ENCODE data around the gene OTOP1. TPM values are rescaled to one million over a fixed set of nuclear protein-coding genes. Genes with fewer than 3 reads are reported as not detected.
"Not testable (repeated sequence)": the region's sequence is repeated elsewhere in the genome, so short reads cannot be mapped to it uniquely, and the experiment has no call there.

The OTOP1 gene
- total and polyA plus RNA-seq, 2 experiments from 2014 or later, result not detected

GRCh38 chr4:4170596-4171150, 56.1 kb downstream of the OTOP1 start:
- no peaks in the 10 kb centered on the region for H3F3A ChIP-seq (replicated peaks; ENCODE audit: low read depth)
- peaks cover 19% of the 10 kb centered on the region; the same call in 2 of the 3 replicates for H3K4me1 Mint-ChIP-seq
- no peaks in the 10 kb centered on the region for H3K27me3 ChIP-seq (ENCODE audit: insufficient read depth)
- H3K9me3 Mint-ChIP-seq, result no peaks in the 10 kb centered on the region
- no peak overlapping the region for H3K4me3 Mint-ChIP-seq
- no peak for TF ChIP-seq EZH2phosphoT487 (IDR thresholded peaks at IDR 0.05; ENCODE audit: unreplicated experiment)
- TF ChIP-seq ZNF331 (CRISPR knock-in tag; IDR thresholded peaks at IDR 0.05; ENCODE audit: low read depth), result no peak
- no peak for TF ChIP-seq NANOG (IDR thresholded peaks at IDR 0.05; ENCODE audit: borderline replicate concordance)
- no peak for TF ChIP-seq ZNF462 (CRISPR knock-in tag; IDR thresholded peaks at IDR 0.05)
- H3K36me3 Mint-ChIP-seq (ENCODE audit: low read depth), result no peaks in the 10 kb centered on the region
- DNase-seq (ENCODE audit: low spot score) (no peak), ATAC-seq (no peak)
- no peaks in the 10 kb centered on the region for H3K79me2 ChIP-seq (replicated peaks; ENCODE audit: insufficient read depth)
- peaks cover 9% of the 10 kb centered on the region for H3K27me3 Mint-ChIP-seq (ENCODE audit: insufficient read depth, low read depth, poor library complexity)
- no peaks in the 10 kb centered on the region for H3K4me1 ChIP-seq (ENCODE audit: insufficient read depth)
- H3K36me3 ChIP-seq (ENCODE audit: insufficient read depth), result no peaks in the 10 kb centered on the region
- H3K27ac ChIP-seq (ENCODE audit: low read depth), result no peak overlapping the region
- no peaks in the 10 kb centered on the region for H4K20me1 ChIP-seq (replicated peaks; ENCODE audit: insufficient read depth)
- H3K27ac Mint-ChIP-seq, result no peak overlapping the region
- H3K9me2 ChIP-seq (ENCODE audit: insufficient read depth), result no peaks in the 10 kb centered on the region
- H2AFZ ChIP-seq, result no peak overlapping the region
- H3K4me3 ChIP-seq, result no peak overlapping the region
- no peak overlapping the region for H3K4me2 ChIP-seq

DNA sequence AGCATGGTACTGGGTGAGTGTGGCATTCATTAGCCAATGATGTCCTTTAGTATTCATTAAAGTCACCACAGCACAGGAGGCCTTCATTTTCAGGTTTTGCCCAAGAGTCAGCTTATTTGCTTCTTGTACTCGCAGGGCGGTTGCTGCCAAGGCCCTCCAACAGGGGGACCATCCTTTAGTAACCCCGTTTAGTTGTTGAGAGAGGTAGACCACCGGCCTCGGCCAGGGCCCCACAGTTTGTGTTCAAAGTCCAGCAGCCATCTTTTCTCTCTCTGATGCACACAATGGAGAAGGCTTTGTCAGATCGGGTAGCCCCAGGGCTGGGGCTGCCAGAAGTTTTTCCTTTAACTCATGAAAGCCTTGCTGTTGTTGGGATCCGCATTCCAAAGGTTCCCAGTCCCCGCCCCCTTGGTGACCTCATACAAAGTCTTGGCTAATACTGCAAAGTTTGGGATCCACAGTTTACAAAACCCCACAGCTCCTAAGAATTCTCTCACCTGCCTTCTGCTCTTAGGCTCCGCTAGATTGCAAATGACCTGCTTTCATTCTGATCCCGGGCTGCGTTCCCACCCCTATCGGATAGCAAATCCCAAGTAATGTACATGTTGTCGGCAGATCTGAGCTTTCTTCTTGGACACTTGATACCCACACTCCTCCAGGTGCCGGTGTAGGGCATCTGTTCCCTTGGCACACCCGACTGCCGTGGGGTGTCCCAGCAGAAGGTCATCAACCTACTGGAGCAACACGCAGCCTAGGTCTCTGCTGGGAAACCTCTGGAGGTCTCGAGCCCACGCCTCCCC, 58.5 kb downstream of the OTOP1 start:
- H3K9me2 ChIP-seq (ENCODE audit: insufficient read depth); H3F3A ChIP-seq (replicated peaks; ENCODE audit: low read depth); H3K27me3 ChIP-seq (ENCODE audit: insufficient read depth); ATAC-seq; H3K27ac ChIP-seq (ENCODE audit: low read depth); H3K9me3 Mint-ChIP-seq; H3K4me3 ChIP-seq; H3K4me2 ChIP-seq; H3K4me1 ChIP-seq (ENCODE audit: insufficient read depth); H4K20me1 ChIP-seq (replicated peaks; ENCODE audit: insufficient read depth); H3K4me3 Mint-ChIP-seq; H3K36me3 ChIP-seq (ENCODE audit: insufficient read depth); H3K27me3 Mint-ChIP-seq (ENCODE audit: insufficient read depth, low read depth, poor library complexity); H3K36me3 Mint-ChIP-seq (ENCODE audit: low read depth); H3K79me2 ChIP-seq (replicated peaks; ENCODE audit: insufficient read depth); H3K27ac Mint-ChIP-seq; H2AFZ ChIP-seq: not testable (repeated sequence)
- peaks cover 19% of the 10 kb centered on the region; the same call in 2 of the 3 replicates for H3K4me1 Mint-ChIP-seq
- peak; percentile 29 for DNase-seq (ENCODE audit: low spot score)

- peaks cover 26% of the 10 kb centered on the region for H3K4me1 Mint-ChIP-seq
These were observed 59.7 kb downstream of the OTOP1 start for GRCh38 chr4:4166986-4167385.

More at GRCh38 chr4:4166986-4167385, 59.7 kb downstream of the OTOP1 start:
- not testable (repeated sequence) for H3K27ac ChIP-seq (ENCODE audit: low read depth); H3K79me2 ChIP-seq (replicated peaks; ENCODE audit: insufficient read depth); H3K36me3 Mint-ChIP-seq (ENCODE audit: low read depth); H3K4me1 ChIP-seq (ENCODE audit: insufficient read depth); H3K36me3 ChIP-seq (ENCODE audit: insufficient read depth); H3K27ac Mint-ChIP-seq; H3K27me3 ChIP-seq (ENCODE audit: insufficient read depth); DNase-seq (ENCODE audit: low spot score); H3K27me3 Mint-ChIP-seq (ENCODE audit: insufficient read depth, low read depth, poor library complexity); ATAC-seq; H4K20me1 ChIP-seq (replicated peaks; ENCODE audit: insufficient read depth); H3F3A ChIP-seq (replicated peaks; ENCODE audit: low read depth); H3K4me3 Mint-ChIP-seq; H2AFZ ChIP-seq; H3K9me2 ChIP-seq (ENCODE audit: insufficient read depth); H3K9me3 Mint-ChIP-seq; H3K4me3 ChIP-seq; H3K4me2 ChIP-seq
